B cell (primary cell): ENCODE data around the gene ZNF680. TPM values are rescaled to one million over a fixed set of nuclear protein-coding genes. Genes with fewer than 3 reads are reported as not detected.

Source experiments
- ATAC-seq: fragments of 200-7000 bp; cut with Tn5 transposase; one replicate; pipeline ENCODE4 v1.10.0; 2021; ENCODE audit warnings: low read depth, mild to moderate bottlenecking, moderate number of reproducible peaks, moderate library complexity
- CTCF ChIA-PET: fragments of 350-600 bp; sonication (Branson Sonifier 250); formaldehyde crosslinking; loops from one replicate; lab custom pipeline; 2021; ENCODE audit warnings: antibody characterized with exemption, inconsistent platforms; lab: Charles Lee
- POLR2A ChIA-PET: fragments of 350-600 bp; sonication (Branson Sonifier 250); formaldehyde crosslinking; loops from one replicate; lab custom pipeline; 2021; ENCODE audit warnings: antibody characterized with exemption; lab: Charles Lee
- DNase-seq: peaks from one replicate; pipeline ENCODE4 v3.0.0; 2013
- H2AFZ ChIP-seq: 2 replicates; pipeline ENCODE4 v1.6.1; 2012; ENCODE audit warnings: mild to moderate bottlenecking, low read depth, low read length; ENCODE audit not compliant: insufficient read depth, poor library complexity, severe bottlenecking
- H3K27ac ChIP-seq, 2 donors: 1 replicate in 1 of 2; 2 replicates in 1 of 2; pipeline ENCODE4 v1.5.1; 2012 to 2013; ENCODE audit warnings: low read length in 2 of 2, mild to moderate bottlenecking in 2 of 2, moderate library complexity in 1 of 2
- H3K27me3 ChIP-seq, 4 experiments: fragments of 200-600 bp in 1 of 4; sonication (generic) in 1 of 4; replicated peaks in 1 of 4; 1 replicate in 2 of 4; 2 replicates in 2 of 4; pipeline versions ENCODE4 v1.6.1 to v1.7.0; 2013 to 2016; ENCODE audit warnings: low read length in 3 of 4, mild to moderate bottlenecking in 2 of 4, mixed read lengths in 1 of 4, moderate library complexity in 1 of 4; ENCODE audit not compliant: insufficient read depth in 4 of 4, control insufficient read depth in 3 of 4; ENCODE audit errors: control extremely low read depth in 1 of 4
- H3K36me3 ChIP-seq, 2 experiments: replicated peaks in 1 of 2; 1 replicate in 1 of 2; 2 replicates in 1 of 2; pipeline versions ENCODE4 v1.6.1 to v1.7.1; 2013; ENCODE audit warnings: low read length in 1 of 2; ENCODE audit not compliant: insufficient read depth in 2 of 2, control insufficient read depth in 1 of 2; ENCODE audit errors: control extremely low read depth in 1 of 2, extremely low read depth in 1 of 2
- H3K4me1 ChIP-seq, 2 donors: fragments of 200-600 bp in 1 of 2; sonication (generic) in 1 of 2; 1 replicate in 1 of 2; 2 replicates in 1 of 2; pipeline versions ENCODE4 v1.5.1 to v1.6.1; 2013 to 2017; ENCODE audit warnings: low read length in 2 of 2; ENCODE audit not compliant: control insufficient read depth in 2 of 2, insufficient read depth in 2 of 2
- H3K4me2 ChIP-seq: replicated peaks from 2 replicates; pipeline ENCODE3; 2012; ENCODE audit warnings: mild to moderate bottlenecking, low read depth, low read length; ENCODE audit not compliant: poor library complexity, severe bottlenecking
- H3K4me3 ChIP-seq, 5 experiments: fragments of 200-600 bp in 1 of 5; sonication (generic) in 1 of 5; 1 replicate in 3 of 5; 2 replicates in 2 of 5; pipeline versions ENCODE4 v1.5.1 to v1.7.0; 2011 to 2016; ENCODE audit warnings: low read length in 4 of 5, mild to moderate bottlenecking in 4 of 5, low read depth in 2 of 5, control low read depth in 1 of 5, moderate library complexity in 1 of 5; ENCODE audit not compliant: insufficient read depth in 1 of 5; ENCODE audit errors: control extremely low read depth in 1 of 5, extremely low read depth in 1 of 5
- H3K79me2 ChIP-seq: fragments of 200-600 bp; sonication (generic); one replicate; pipeline ENCODE4 v1.6.0; 2016; ENCODE audit warnings: low read length; ENCODE audit not compliant: control insufficient read depth, insufficient read depth
- H3K9ac ChIP-seq: fragments of 200-600 bp; sonication (generic); 2 replicates; pipeline ENCODE4 v1.6.1; 2017; ENCODE audit warnings: mild to moderate bottlenecking, low read length, moderate library complexity
- H3K9me3 ChIP-seq, 3 donors: one replicate each; pipeline versions ENCODE4 v1.6.1 to v1.7.1; 2013; ENCODE audit warnings: low read length in 2 of 3; ENCODE audit not compliant: control insufficient read depth in 2 of 3, insufficient read depth in 1 of 3; ENCODE audit errors: control extremely low read depth in 1 of 3
- H4K20me1 ChIP-seq: 2 replicates; pipeline ENCODE4 v1.6.0; 2012; ENCODE audit warnings: mild to moderate bottlenecking, low read length; ENCODE audit not compliant: insufficient read depth, control insufficient read depth, poor library complexity, severe bottlenecking
- H3K27ac Mint-ChIP-seq: one replicate; pipeline ENCODE4 v1.8.0; 2021; ENCODE audit warnings: mixed read lengths
- H3K27me3 Mint-ChIP-seq: one replicate; pipeline ENCODE4 v1.8.0; 2021; ENCODE audit warnings: mixed read lengths
- H3K4me1 Mint-ChIP-seq: one replicate; pipeline ENCODE4 v1.8.0; 2021; ENCODE audit warnings: mixed read lengths
- H3K4me3 Mint-ChIP-seq: one replicate; pipeline ENCODE4 v1.8.0; 2021; ENCODE audit warnings: mixed read lengths
- H3K9me3 Mint-ChIP-seq: one replicate; pipeline ENCODE4 v1.8.0; 2022; ENCODE audit warnings: mixed read lengths; ENCODE audit not compliant: insufficient read depth
- EZH2 ChIP-seq: IDR thresholded peaks from 2 replicates; pipeline ENCODE4 v1.6.1; 2012; ENCODE audit warnings: borderline replicate concordance, low read depth, mild to moderate bottlenecking, moderate library complexity, low read length; ENCODE audit not compliant: insufficient read depth, poor library complexity, severe bottlenecking
- WGBS: methylation state at CpG from one replicate; pipeline ENCODE4 v1.1.5; 2013; ENCODE audit warnings: missing lambda C conversion rate; ENCODE audit not compliant: insufficient coverage; 5-methylcytosine and 5-hydroxymethylcytosine counted together
- intact Hi-C: fragments of 100-400 bp; cut with micrococcal nuclease; formaldehyde crosslinking; loops from one replicate; pipeline ENCODE4 v1.10.0; 2022
- polyA plus RNA-seq: library from polyadenylated mRNA; depleted of rRNA; stranded (reverse); fragments of >200 nt; gene quantifications from 2 replicates; pipeline ENCODE4 v1.2.3, GENCODE V29; 2012
- total RNA-seq, 2 donors: library from RNA; stranded (reverse); fragments of 120-200 nt in 1 of 2; gene quantifications; 1 replicate in 1 of 2; 2 replicates in 1 of 2; pipeline versions ENCODE4 v1.2.3 to v1.2.4, GENCODE V29; 2013 to 2022
- TF ChIP-seq, protein P1 (sequence below): fragments of 200-600 bp; IDR thresholded peaks from one replicate; pipeline ENCODE4 v1.8.0; 2022; ENCODE audit warnings: antibody characterized with exemption, mild to moderate bottlenecking

The ZNF680 gene
- total and polyA plus RNA-seq, 2 donors (not counting 1 experiment from before 2014, with no cell fraction given), result 2.5 to 27.8 TPM

DNA sequence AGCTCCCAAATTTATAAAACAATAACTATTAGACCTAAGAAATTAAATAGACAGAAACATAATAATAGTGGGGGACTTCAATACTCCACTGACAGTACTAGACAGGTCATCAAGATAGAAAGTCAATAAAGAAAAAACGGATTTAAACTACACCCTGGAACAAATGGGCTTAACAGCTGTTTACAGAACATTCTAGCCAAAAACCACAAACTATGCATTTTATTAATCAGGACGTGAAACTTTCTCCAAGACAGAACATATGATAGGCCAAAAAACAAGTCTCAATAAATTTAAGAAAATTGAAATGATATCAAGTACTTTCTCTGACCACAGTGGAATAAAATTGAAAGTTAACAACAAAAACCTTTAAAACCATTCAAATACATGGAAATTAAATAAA is 46.4 kb downstream of the ZNF680 start:
- ATAC-seq, result no peak
- H3K4me3 Mint-ChIP-seq, result no peak overlapping the region
- DNase-seq, result no peak
- H3K27me3 Mint-ChIP-seq, result no peaks in the 10 kb centered on the region
- no peaks in the 10 kb centered on the region for H3K4me1 Mint-ChIP-seq
- Histone ChIP-seq H3K27me3 (no peaks in the 10 kb centered on the region), H3K79me2 (no peaks in the 10 kb centered on the region), H3K36me3 (peaks cover 2 to 7% of the 10 kb centered on the region in 2 experiments), H2AFZ (no peak overlapping the region), H3K9me3 (peaks cover 12 to 66% (median 22%) of the 10 kb centered on the region in 3 donors), H3K9ac (no peak overlapping the region), H3K4me1 (no peaks in the 10 kb centered on the region), H3K4me2 (no peak overlapping the region), H3K27ac (no peak overlapping the region), H3K4me3 (no peak overlapping the region), H4K20me1 (no peaks in the 10 kb centered on the region)
- no CpG with 5 or more reads among the region's 2 CpGs for WGBS
- no peak overlapping the region for H3K27ac Mint-ChIP-seq
- POLR2A ChIA-PET, result no interaction called here
- CTCF ChIA-PET, result no interaction called here
- intact Hi-C loops, result no loop called here
- H3K9me3 Mint-ChIP-seq, result peaks cover 26% of the 10 kb centered on the region
- no peak for TF ChIP-seq EZH2
- TF ChIP-seq, protein P1, sequence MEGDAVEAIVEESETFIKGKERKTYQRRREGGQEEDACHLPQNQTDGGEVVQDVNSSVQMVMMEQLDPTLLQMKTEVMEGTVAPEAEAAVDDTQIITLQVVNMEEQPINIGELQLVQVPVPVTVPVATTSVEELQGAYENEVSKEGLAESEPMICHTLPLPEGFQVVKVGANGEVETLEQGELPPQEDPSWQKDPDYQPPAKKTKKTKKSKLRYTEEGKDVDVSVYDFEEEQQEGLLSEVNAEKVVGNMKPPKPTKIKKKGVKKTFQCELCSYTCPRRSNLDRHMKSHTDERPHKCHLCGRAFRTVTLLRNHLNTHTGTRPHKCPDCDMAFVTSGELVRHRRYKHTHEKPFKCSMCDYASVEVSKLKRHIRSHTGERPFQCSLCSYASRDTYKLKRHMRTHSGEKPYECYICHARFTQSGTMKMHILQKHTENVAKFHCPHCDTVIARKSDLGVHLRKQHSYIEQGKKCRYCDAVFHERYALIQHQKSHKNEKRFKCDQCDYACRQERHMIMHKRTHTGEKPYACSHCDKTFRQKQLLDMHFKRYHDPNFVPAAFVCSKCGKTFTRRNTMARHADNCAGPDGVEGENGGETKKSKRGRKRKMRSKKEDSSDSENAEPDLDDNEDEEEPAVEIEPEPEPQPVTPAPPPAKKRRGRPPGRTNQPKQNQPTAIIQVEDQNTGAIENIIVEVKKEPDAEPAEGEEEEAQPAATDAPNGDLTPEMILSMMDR, result no peak

DNA sequence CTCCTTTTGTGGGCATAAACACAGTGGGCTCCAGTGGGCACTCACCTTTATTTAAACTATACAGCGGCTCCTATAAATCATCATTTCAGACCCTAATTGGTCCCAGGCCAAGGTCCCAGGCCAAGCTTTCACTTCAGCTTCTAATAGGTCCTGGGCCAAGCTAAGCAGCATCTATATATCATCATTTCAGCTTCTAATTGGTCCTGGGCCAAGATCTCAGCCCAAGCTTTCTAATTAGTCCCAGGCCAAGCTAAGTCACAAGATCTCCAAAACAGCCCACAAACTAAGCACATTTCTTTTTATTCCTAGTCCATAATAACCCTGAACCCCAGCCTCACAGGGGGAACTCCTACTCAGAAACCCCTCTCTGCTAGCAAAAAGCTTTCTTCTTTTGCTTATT is 47.1 kb downstream of the ZNF680 start:
- DNase-seq, result no peak
- Histone ChIP-seq H4K20me1 (no peaks in the 10 kb centered on the region), H3K9me3 (peaks cover 10 to 66% (median 28%) of the 10 kb centered on the region in 3 donors), H3K4me1 (no peaks in the 10 kb centered on the region), H3K27ac (no peak overlapping the region), H2AFZ (no peak overlapping the region), H3K4me3 (no peak overlapping the region), H3K9ac (no peak overlapping the region), H3K79me2 (no peaks in the 10 kb centered on the region), H3K27me3 (no peaks in the 10 kb centered on the region), H3K4me2 (no peak overlapping the region), H3K36me3 (peaks cover 2 to 3% of the 10 kb centered on the region in 2 experiments)
- H3K4me1 Mint-ChIP-seq, result no peaks in the 10 kb centered on the region
- H3K4me3 Mint-ChIP-seq, result no peak overlapping the region
- TF ChIP-seq, protein P1, result no peak
- TF ChIP-seq EZH2, result no peak
- H3K27me3 Mint-ChIP-seq, result no peaks in the 10 kb centered on the region
- no peak for ATAC-seq
- no peak overlapping the region for H3K27ac Mint-ChIP-seq
- WGBS, result 100% methylated on average over 1 of the region's 1 CpG
- POLR2A ChIA-PET, result no interaction called here
- peaks cover 22% of the 10 kb centered on the region for H3K9me3 Mint-ChIP-seq
- CTCF ChIA-PET, result no interaction called here
- intact Hi-C loops, result no loop called here
